Stimulated activated CD4-positive, alpha-beta T cell treated with anti-CD3 and anti-CD28 coated beads, TNF-alpha, amount 100 ng/mL, for 48 hours (primary cell): ENCODE data around the gene ATP6V0A4.
"Not testable (repeated sequence)": the region's sequence is repeated elsewhere in the genome, so short reads cannot be mapped to it uniquely, and the experiment has no call there.

Experiments used
- DNase-seq, 3 donors: peaks; one replicate each; pipeline ENCODE4 v3.0.0-alpha.2; 2020; ENCODE audit warnings: low read depth in 3 of 3

ATP6V0A4 gene

GRCh38 chr7:138804618-138805017, 6.6 kb upstream of the ATP6V0A4 start:
- DNase-seq = no peak

GRCh38 chr7:138802706-138803105, 4.7 kb upstream of the ATP6V0A4 start:
- no peak for DNase-seq

GRCh38 chr7:138801256-138801655, 3.3 kb upstream of the ATP6V0A4 start:
- DNase-seq = no peak

GRCh38 chr7:138799336-138800000, 1.5 kb upstream of the ATP6V0A4 start:
- DNase-seq = no peak

GRCh38 chr7:138798836-138799235, 840 bp upstream of the ATP6V0A4 start:
- no peak for DNase-seq

- DNase-seq = not testable (repeated sequence)
Observed at GRCh38 chr7:138797046-138797445, 950 bp downstream of the ATP6V0A4 start.

GRCh38 chr7:138796038-138796615, 1.9 kb downstream of the ATP6V0A4 start:
- no peak for DNase-seq

- DNase-seq = no peak
Observed at GRCh38 chr7:138785587-138786437, 12.2 kb downstream of the ATP6V0A4 start.

GRCh38 chr7:138784692-138785091, 13.3 kb downstream of the ATP6V0A4 start:
- DNase-seq = no peak

- no peak for DNase-seq
Observed at GRCh38 chr7:138781004-138781403, 17.0 kb downstream of the ATP6V0A4 start.

GRCh38 chr7:138776166-138776833, 21.7 kb downstream of the ATP6V0A4 start:
- DNase-seq = no peak

- no peak for DNase-seq
Observed at GRCh38 chr7:138773817-138774216, 24.2 kb downstream of the ATP6V0A4 start.

- no peak for DNase-seq
Observed at GRCh38 chr7:138773176-138773575, 24.8 kb downstream of the ATP6V0A4 start.

- no peak for DNase-seq
Observed at GRCh38 chr7:138770904-138771303, 27.1 kb downstream of the ATP6V0A4 start.

GRCh38 chr7:138768241-138768640, 29.8 kb downstream of the ATP6V0A4 start:
- DNase-seq = no peak

GRCh38 chr7:138756591-138757242, 41.3 kb downstream of the ATP6V0A4 start:
- DNase-seq = no peak

GRCh38 chr7:138755842-138756590, 42.0 kb downstream of the ATP6V0A4 start:
- DNase-seq = no peak

GRCh38 chr7:138755331-138755747, 42.7 kb downstream of the ATP6V0A4 start:
- no peak for DNase-seq

GRCh38 chr7:138753610-138754009, 44.4 kb downstream of the ATP6V0A4 start:
- no peak for DNase-seq

- DNase-seq = no peak
Observed at GRCh38 chr7:138753150-138753518, 44.9 kb downstream of the ATP6V0A4 start.
